T-cell (primary cell): ENCODE results near the gene ING5. TPM values are rescaled to one million over a fixed set of nuclear protein-coding genes. Genes with fewer than 3 reads are reported as not detected.

ENCODE experiments used
- ATAC-seq, 4 experiments: fragments of 200-7000 bp in 3 of 4; fragments of 150-1000 bp in 1 of 4; cut with Tn5 transposase; replicated peaks in 1 of 4; 1 replicate in 3 of 4; 2 replicates in 1 of 4; pipeline ENCODE4 v1.10.0; 2021; ENCODE audit warnings: moderate library complexity in 3 of 4, mild to moderate bottlenecking in 2 of 4, moderate number of reproducible peaks in 1 of 4
- CTCF ChIA-PET, 2 donors: fragments of 300-600 bp; sonication (Branson Sonifier 250); formaldehyde crosslinking; loops; one replicate each; lab custom pipeline; 2022; ENCODE audit warnings: antibody characterized with exemption in 2 of 2; lab: Charles Lee
- POLR2A ChIA-PET, 2 donors: fragments of 300-600 bp; sonication (Branson Sonifier 250); formaldehyde crosslinking; loops; one replicate each; lab custom pipeline; 2022; ENCODE audit warnings: antibody characterized with exemption in 2 of 2; lab: Charles Lee
- DNase-seq, 35 experiments: peaks; one replicate each; pipeline versions ENCODE4 v3.0.0 to v3.0.0-alpha.2; 2013 to 2023
- H3K27ac ChIP-seq: one replicate; pipeline ENCODE4 v1.5.1; 2013; ENCODE audit warnings: low read length
- H3K27me3 ChIP-seq, 2 experiments: replicated peaks in 1 of 2; 1 replicate in 1 of 2; 2 replicates in 1 of 2; pipeline versions ENCODE4 v1.6.1 to v1.7.0; 2013; ENCODE audit warnings: low read length in 1 of 2, mixed read lengths in 1 of 2; ENCODE audit not compliant: control insufficient read depth in 2 of 2, insufficient read depth in 2 of 2; ENCODE audit errors: extremely low read depth in 1 of 2
- H3K36me3 ChIP-seq, 2 donors: 1 replicate in 1 of 2; 2 replicates in 1 of 2; pipeline versions ENCODE4 v1.6.1 to v1.7.0; 2013; ENCODE audit warnings: low read length in 1 of 2; ENCODE audit not compliant: control insufficient read depth in 2 of 2, insufficient read depth in 1 of 2; ENCODE audit errors: extremely low read depth in 1 of 2
- H3K4me1 ChIP-seq, 2 experiments: 1 replicate in 1 of 2; 2 replicates in 1 of 2; pipeline versions ENCODE4 v1.6.1 to v1.7.0; 2013; ENCODE audit warnings: low read length in 2 of 2, mixed read lengths in 1 of 2; ENCODE audit not compliant: insufficient read depth in 2 of 2, control insufficient read depth in 1 of 2; ENCODE audit errors: extremely low read depth in 1 of 2
- H3K4me3 ChIP-seq, 2 donors: 1 replicate in 1 of 2; 2 replicates in 1 of 2; pipeline versions ENCODE4 v1.5.1 to v1.7.0; 2013; ENCODE audit warnings: mild to moderate bottlenecking in 2 of 2, low read length in 1 of 2, moderate library complexity in 1 of 2; ENCODE audit not compliant: control insufficient read depth in 1 of 2; ENCODE audit errors: extremely low read depth in 1 of 2
- H3K9me3 ChIP-seq: 2 replicates; pipeline ENCODE4 v1.7.0; 2013
- H3K27ac Mint-ChIP-seq, 2 donors: one replicate each; pipeline ENCODE4 v1.8.0; 2020 to 2021; ENCODE audit warnings: mild to moderate bottlenecking in 2 of 2, mixed read lengths in 2 of 2
- H3K27me3 Mint-ChIP-seq, 2 donors: one replicate each; pipeline ENCODE4 v1.8.0; 2021 to 2022; ENCODE audit warnings: mixed read lengths in 2 of 2
- H3K36me3 Mint-ChIP-seq: one replicate; pipeline ENCODE4 v1.8.0; 2021; ENCODE audit warnings: mixed read lengths
- H3K4me1 Mint-ChIP-seq, 3 donors: one replicate each; pipeline ENCODE4 v1.8.0; 2020 to 2022; ENCODE audit warnings: mixed read lengths in 3 of 3, mild to moderate bottlenecking in 1 of 3
- H3K4me3 Mint-ChIP-seq, 3 donors: one replicate each; pipeline ENCODE4 v1.8.0; 2020 to 2022; ENCODE audit warnings: mild to moderate bottlenecking in 3 of 3, mixed read lengths in 3 of 3, moderate library complexity in 3 of 3
- H3K9me3 Mint-ChIP-seq, 3 donors: one replicate each; pipeline ENCODE4 v1.8.0; 2020 to 2022; ENCODE audit warnings: mixed read lengths in 3 of 3
- WGBS: methylation state at CpG from one replicate; pipeline ENCODE4 v1.1.5; 2013; ENCODE audit warnings: missing lambda C conversion rate; ENCODE audit not compliant: insufficient coverage; 5-methylcytosine and 5-hydroxymethylcytosine counted together
- total RNA-seq, 35 experiments: library from RNA in 6 of 35; stranded (reverse) in 6 of 35; fragments of 120-200 nt in 1 of 35; gene quantifications; one replicate each; pipeline versions ENCODE4 v1.2.1 to v1.2.4 and lab custom pipeline; 2013 to 2026

ING5 gene
- total RNA-seq, 5 donors from 2014 or later (not counting 1 experiment from before 2014, with no cell fraction given), result 63.0 to 98.0 (median 77.4) TPM

DNA sequence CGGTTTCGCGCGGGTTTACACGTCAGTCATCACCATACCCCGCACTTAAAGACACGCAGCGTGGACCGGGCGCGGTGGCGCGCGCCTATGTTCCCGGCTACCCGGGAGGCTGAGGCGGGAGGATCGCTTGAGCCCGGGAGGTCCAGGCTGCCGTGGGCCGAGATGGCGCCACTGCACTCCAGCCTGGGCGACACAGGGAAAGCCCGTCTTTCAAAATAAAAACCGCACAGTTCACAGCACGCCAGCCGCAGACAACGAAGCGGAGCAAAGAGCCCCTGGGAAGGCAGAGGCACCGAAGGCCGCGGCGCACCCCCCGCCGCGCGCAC is 15.6 kb upstream of the ING5 start:
- H3K4me3 Mint-ChIP-seq, result peak overlapping the region; percentile 84 to 94 (median 86)
- no peaks in the 10 kb centered on the region for H3K27me3 Mint-ChIP-seq
- Histone ChIP-seq H3K4me3 (peak overlapping the region; percentile 77 to 80), H3K9me3 (no peaks in the 10 kb centered on the region), H3K27ac (peak overlapping the region; percentile 24), H3K27me3 (no peaks in the 10 kb centered on the region), H3K4me1 (peaks cover 12 to 36% of the 10 kb centered on the region in 2 experiments), H3K36me3 (peaks cover 0 to 21% of the 10 kb centered on the region in 2 donors)
- peaks cover 27 to 40% (median 35%) of the 10 kb centered on the region in 3 donors for H3K4me1 Mint-ChIP-seq
- WGBS, result under 1% methylated on average over 29 of the region's 37 CpGs
- peak in 3 of 35 experiments; percentile 8 to 14 (median 13) for DNase-seq
- H3K9me3 Mint-ChIP-seq, result no peaks in the 10 kb centered on the region
- CTCF ChIA-PET, result interaction anchor here in 1 of 2 donors (0.6 to 1.4 kb wide), 6 partner anchors 13 to 1172 kb away, joined by 3 to 15 read pairs (median 3); partner anchors contain the start of gene ING5
- peak; percentile 0 to 1 (median 1) for ATAC-seq
- H3K27ac Mint-ChIP-seq, result peak overlapping the region; percentile 21 to 50
- H3K36me3 Mint-ChIP-seq, result peaks cover 7% of the 10 kb centered on the region
- POLR2A ChIA-PET, result interaction anchor here (0.6 to 1.0 kb wide), 6 partner anchors 27 to 372 kb away, joined by 3 to 14 read pairs (median 4); partner anchors contain the start of gene ATG4B (in 1 of the 2)

GRCh38 chr2:241686650-241687425 is 15.0 kb upstream of the ING5 start, which contains the start of gene DTYMK:
Gene DTYMK (minus strand): TSS chr2:241686815. CDS start chr2:241686783, 32 bp downstream.
- Histone ChIP-seq H3K27ac (peak within 1 kb of the TSS; percentile 55), H3K36me3 (peaks cover 3 to 21% of the 10 kb centered on the region in 2 donors), H3K4me1 (peaks cover 12 to 36% of the 10 kb centered on the region in 2 experiments), H3K27me3 (no peaks in the 10 kb centered on the region), H3K4me3 (peak within 1 kb of the TSS; percentile 84 to 86), H3K9me3 (no peaks in the 10 kb centered on the region)
- under 1% methylated on average over 102 of the region's 102 CpGs for WGBS
- Mint-ChIP-seq H3K27ac (peak within 1 kb of the TSS; percentile 88 to 89), H3K27me3 (no peaks in the 10 kb centered on the region), H3K9me3 (no peaks in the 10 kb centered on the region), H3K36me3 (peaks cover 3% of the 10 kb centered on the region), H3K4me3 (peak within 1 kb of the TSS; percentile 86 to 94 (median 89)), H3K4me1 (peaks cover 27 to 40% (median 36%) of the 10 kb centered on the region in 3 donors)
- peak; percentile 95 to 96 (median 96) for ATAC-seq
- DNase-seq, result peak; percentile 89 to 97 (median 94)
- ChIA-PET CTCF (interaction anchor here in 1 of 2 donors (0.6 to 2.6 kb wide), 7 partner anchors 12 to 1173 kb away, joined by 3 to 15 read pairs (median 3); partner anchors contain the start of gene ING5), POLR2A (interaction anchor here (0.5 to 1.0 kb wide), 7 partner anchors 12 to 373 kb away, joined by 3 to 14 read pairs (median 4); partner anchors contain the start of gene ATG4B (in 1 of the 2))

DNA sequence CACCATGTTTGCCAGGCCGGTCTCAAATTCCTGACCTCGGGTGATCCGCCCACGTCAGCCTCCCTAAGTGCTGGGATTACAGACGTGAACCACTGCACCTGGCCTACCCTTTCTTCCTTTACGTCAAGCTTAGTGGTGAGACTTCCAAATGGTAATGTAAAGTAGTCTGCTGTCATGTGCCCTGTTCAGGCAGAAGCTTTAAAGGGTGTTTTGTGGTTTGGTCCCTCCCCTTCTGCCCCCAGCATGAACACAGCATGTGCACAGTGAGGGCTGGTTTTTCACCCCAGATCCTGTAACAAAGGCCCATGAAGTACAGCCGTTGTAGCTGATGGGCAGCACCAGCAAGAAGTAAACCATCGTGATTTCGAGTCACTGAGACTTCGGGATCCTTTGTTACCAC is 12.5 kb upstream of the ING5 start:
- Mint-ChIP-seq H3K27me3 (no peaks in the 10 kb centered on the region), H3K9me3 (no peaks in the 10 kb centered on the region), H3K4me1 (peaks cover 23 to 38% (median 36%) of the 10 kb centered on the region in 3 donors), H3K36me3 (peaks cover 10% of the 10 kb centered on the region), H3K4me3 (peak overlapping the region; percentile 41 to 94 (median 46)), H3K27ac (peak overlapping the region; percentile 27 to 89)
- DNase-seq (peak in 11 of 35 experiments; percentile 11 to 66 (median 40)), ATAC-seq (peak in 1 of 4 experiments; percentile 24)
- Histone ChIP-seq H3K9me3 (no peaks in the 10 kb centered on the region), H3K4me1 (peaks cover 12 to 36% of the 10 kb centered on the region in 2 experiments), H3K27me3 (no peaks in the 10 kb centered on the region), H3K27ac (no peak overlapping the region), H3K4me3 (no peak overlapping the region), H3K36me3 (peaks cover 3 to 24% of the 10 kb centered on the region in 2 donors)
- ChIA-PET CTCF (interaction anchor here in 1 of 2 donors (0.6 to 2.6 kb wide), 2 partner anchors 13 to 1131 kb away, joined by 3 to 9 read pairs; partner anchors contain the start of genes ANKMY1 and ING5), POLR2A (interaction anchor here in 1 of 2 donors (1.4 kb wide), 1 partner anchor 10 kb away, joined by 3 read pairs; no protein-coding TSS in a partner anchor)
- WGBS, result 70% methylated on average over 5 of the region's 10 CpGs

- H3K4me3 Mint-ChIP-seq, result no peak overlapping the region
- Histone ChIP-seq H3K27ac (no peak overlapping the region), H3K36me3 (peaks cover 3 to 31% of the 10 kb centered on the region in 2 donors), H3K27me3 (no peaks in the 10 kb centered on the region), H3K4me3 (no peak overlapping the region), H3K4me1 (peaks cover 12 to 36% of the 10 kb centered on the region in 2 experiments), H3K9me3 (no peaks in the 10 kb centered on the region)
- ChIA-PET POLR2A (interaction anchor here in 1 of 2 donors (0.8 kb wide), 1 partner anchor 59 kb away, joined by 12 read pairs; no protein-coding TSS in a partner anchor), CTCF (no interaction called here)
- peak overlapping the region in 1 of 2 donors; percentile 89 for H3K27ac Mint-ChIP-seq
- DNase-seq (no peak), ATAC-seq (no peak)
- no peaks in the 10 kb centered on the region for H3K27me3 Mint-ChIP-seq
- H3K4me1 Mint-ChIP-seq, result peaks cover 20 to 36% (median 35%) of the 10 kb centered on the region in 3 donors
- no peaks in the 10 kb centered on the region for H3K9me3 Mint-ChIP-seq
- H3K36me3 Mint-ChIP-seq, result peaks cover 7% of the 10 kb centered on the region
- 87% methylated on average over 6 of the region's 6 CpGs for WGBS
These were observed 11.6 kb upstream of the ING5 start for GRCh38 chr2:241690202-241690717.

DNA sequence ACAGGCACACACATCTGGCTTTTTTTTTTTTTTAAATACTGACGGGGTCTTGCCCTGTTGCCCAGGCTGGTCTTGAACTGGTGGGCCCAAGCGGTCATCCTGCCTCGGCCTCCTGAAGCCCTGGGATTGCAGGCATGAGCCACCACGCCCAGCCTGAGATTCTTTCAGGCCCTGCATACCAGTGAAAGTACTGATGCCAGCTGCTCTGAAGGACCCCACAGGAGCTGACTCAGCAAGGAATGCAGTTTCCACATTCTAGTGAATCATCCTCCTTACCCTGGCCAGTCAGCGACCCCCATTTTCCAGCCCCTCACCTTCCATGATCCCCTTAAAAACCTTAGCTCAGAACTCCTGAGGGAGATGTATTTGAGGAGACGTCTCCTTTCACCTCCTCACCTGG is 9.4 kb upstream of the ING5 start:
- 92% methylated on average over 4 of the region's 6 CpGs for WGBS
- H3K4me3 Mint-ChIP-seq, result no peak overlapping the region

More for the DNA sequence above, 9.4 kb upstream of the ING5 start:
- ChIA-PET POLR2A (interaction anchor here in 1 of 2 donors (0.7 kb wide), 1 partner anchor 55 kb away, joined by 5 read pairs; the partner anchor contains the start of gene THAP4), CTCF (interaction anchor here in 1 of 2 donors (0.5 kb wide), 1 partner anchor 14 kb away, joined by 3 read pairs; no protein-coding TSS in a partner anchor)
- Mint-ChIP-seq H3K27ac (no peak overlapping the region), H3K9me3 (no peaks in the 10 kb centered on the region), H3K4me1 (peaks cover 14 to 26% (median 25%) of the 10 kb centered on the region in 3 donors), H3K27me3 (no peaks in the 10 kb centered on the region), H3K36me3 (peaks cover 10% of the 10 kb centered on the region)
- no peak overlapping the region for H3K4me3 ChIP-seq
- H3K36me3 ChIP-seq, result peaks cover 3 to 31% of the 10 kb centered on the region in 2 donors
- H3K27ac ChIP-seq, result no peak overlapping the region
- peaks cover 7 to 23% of the 10 kb centered on the region in 2 experiments for H3K4me1 ChIP-seq
- no peaks in the 10 kb centered on the region for H3K27me3 ChIP-seq
- no peak for DNase-seq
- H3K9me3 ChIP-seq, result no peaks in the 10 kb centered on the region
- ATAC-seq, result no peak
